Lung (tissue), 12 donors: ENCODE results near the gene RBM4. TPM values are rescaled to one million over a fixed set of nuclear protein-coding genes. Genes with fewer than 3 reads are reported as not detected.

Experiments
- ATAC-seq: fragments of 200-7000 bp; cut with Tn5 transposase; one replicate; pipeline ENCODE4 v1.9.1; 2020; ENCODE audit warnings: moderate number of reproducible peaks; ENCODE audit not compliant: insufficient read depth, low FRiP score
- DNase-seq, 3 donors: peaks; one replicate each; pipeline ENCODE4 v3.0.0-alpha.2; 2013 to 2017
- H3K27ac ChIP-seq, 2 donors: one replicate each; pipeline ENCODE4 v1.5.1; 2013; ENCODE audit warnings: mild to moderate bottlenecking in 2 of 2, moderate library complexity in 2 of 2, control low read depth in 1 of 2, inconsistent platforms in 1 of 2, low read depth in 1 of 2, low read length in 1 of 2
- H3K27me3 ChIP-seq, 3 donors: one replicate each; pipeline ENCODE4 v1.5.1; 2013; ENCODE audit warnings: low read length in 2 of 3; ENCODE audit not compliant: control insufficient read depth in 3 of 3, insufficient read depth in 3 of 3
- H3K36me3 ChIP-seq, 4 donors: one replicate each; pipeline ENCODE4 v1.5.1; 2013; ENCODE audit warnings: low read length in 4 of 4, mild to moderate bottlenecking in 1 of 4, moderate library complexity in 1 of 4; ENCODE audit not compliant: control insufficient read depth in 4 of 4, insufficient read depth in 4 of 4
- H3K4me1 ChIP-seq, 5 donors: one replicate each; pipeline ENCODE4 v1.5.1; 2013; ENCODE audit warnings: low read length in 5 of 5, mild to moderate bottlenecking in 2 of 5, moderate library complexity in 1 of 5; ENCODE audit not compliant: control insufficient read depth in 5 of 5, insufficient read depth in 5 of 5
- H3K4me3 ChIP-seq: one replicate; pipeline ENCODE4 v1.5.1; 2013; ENCODE audit warnings: mild to moderate bottlenecking, control low read depth, moderate library complexity
- H3K9ac ChIP-seq, 2 donors: one replicate each; pipeline ENCODE4 v1.5.1; 2013; ENCODE audit warnings: low read length in 2 of 2, control low read depth in 1 of 2; ENCODE audit not compliant: insufficient read depth in 1 of 2
- H3K9me3 ChIP-seq, 4 donors: one replicate each; pipeline ENCODE4 v1.5.1; 2013; ENCODE audit warnings: low read length in 3 of 4, mild to moderate bottlenecking in 1 of 4, moderate library complexity in 1 of 4; ENCODE audit not compliant: control insufficient read depth in 4 of 4, insufficient read depth in 3 of 4
- CTCF ChIP-seq: IDR thresholded peaks from 2 replicates; pipeline ENCODE4 v1.5.1; 2012; ENCODE audit warnings: mild to moderate bottlenecking; ENCODE audit errors: control extremely low read depth, extremely low read depth
- WGBS, 2 donors: extraction: QIAGEN DNeasy Blood & Tissue Kit; methylation state at CpG; one replicate each; pipeline ENCODE4 v1.1.7; 2013; 5-methylcytosine and 5-hydroxymethylcytosine counted together
- polyA plus RNA-seq, 2 donors: library from polyadenylated mRNA; stranded (reverse); fragments of 200-250 nt; gene quantifications; one replicate each; pipeline ENCODE4 v1.2.1, GENCODE V29; 2013
- total RNA-seq, 2 donors: library from RNA; depleted of rRNA in 1 of 2; stranded (reverse); fragments of >200 nt in 1 of 2; gene quantifications; one replicate each; pipeline ENCODE4 v1.2.1, GENCODE V29; 2014 to 2021
- donor health status: control.
- donor health status: control.
- donor health status: Bipolar disorder and iron deficiency.
- donor health status: healthy.
- donor health status: DM: yes; HTN: yes; CAD: no.

The RBM4 gene
- total and polyA plus RNA-seq, 4 donors: 77.2 to 153 (median 101) TPM

GRCh38 chr11:66686801-66687750 lies 48.6 kb downstream of the RBM4 start:
- no peak overlapping the region for H3K4me3 ChIP-seq
- no peaks in the 10 kb centered on the region for H3K9me3 ChIP-seq
- no peak for ATAC-seq
- no peak overlapping the region for H3K9ac ChIP-seq
- no peaks in the 10 kb centered on the region for H3K36me3 ChIP-seq
- peaks cover 0 to 3% (median 0%) of the 10 kb centered on the region in 5 donors for H3K4me1 ChIP-seq
- 94 to 95% methylated on average over 33 of the region's 33 CpGs for WGBS, 2 donors
- TF ChIP-seq CTCF: no peak
- no peaks in the 10 kb centered on the region for H3K27me3 ChIP-seq
- no peak overlapping the region for H3K27ac ChIP-seq
- no peak for DNase-seq

GRCh38 chr11:66687831-66688281 lies 49.4 kb downstream of the RBM4 start:
- no peak for TF ChIP-seq CTCF
- DNase-seq (no peak), ATAC-seq (no peak)
- H3K27ac ChIP-seq: no peak overlapping the region
- peaks cover 0 to 3% (median 0%) of the 10 kb centered on the region in 5 donors for H3K4me1 ChIP-seq
- H3K9ac ChIP-seq: no peak overlapping the region
- WGBS, 2 donors: 87 to 91% methylated on average over 13 of the region's 13 CpGs
- H3K4me3 ChIP-seq: no peak overlapping the region
- no peaks in the 10 kb centered on the region for H3K9me3 ChIP-seq
- H3K36me3 ChIP-seq: no peaks in the 10 kb centered on the region
- no peaks in the 10 kb centered on the region for H3K27me3 ChIP-seq

- DNase-seq (no peak), ATAC-seq (no peak)
- WGBS, 2 donors: 86 to 87% methylated on average over 28 of the region's 28 CpGs
Measured at GRCh38 chr11:66688561-66689534, 50.3 kb downstream of the RBM4 start.

More at GRCh38 chr11:66688561-66689534, 50.3 kb downstream of the RBM4 start:
- H3K4me1 ChIP-seq: peaks cover 0 to 3% (median 0%) of the 10 kb centered on the region in 5 donors
- H3K27ac ChIP-seq: no peak overlapping the region
- TF ChIP-seq CTCF: no peak
- H3K27me3 ChIP-seq: no peaks in the 10 kb centered on the region
- no peak overlapping the region for H3K4me3 ChIP-seq
- H3K9ac ChIP-seq: no peak overlapping the region
- H3K9me3 ChIP-seq: no peaks in the 10 kb centered on the region
- H3K36me3 ChIP-seq: no peaks in the 10 kb centered on the region
